Stimulated activated naive CD8-positive, alpha-beta T cell treated with anti-CD3 and anti-CD28 coated beads, Interleukin-15, Interleukin-2, amounts not matched to agents 100 ng/mL and 50 ng/mL, for 24 hours (primary cell): ENCODE data around the gene MMAB.

Experiments
- H3K27ac Mint-ChIP-seq: one replicate; pipeline ENCODE4 v1.8.0; 2021; ENCODE audit warnings: mild to moderate bottlenecking, mixed read lengths
- H3K27me3 Mint-ChIP-seq: one replicate; pipeline ENCODE4 v1.8.0; 2021; ENCODE audit warnings: mixed read lengths
- H3K36me3 Mint-ChIP-seq: one replicate; pipeline ENCODE4 v1.8.0; 2021; ENCODE audit warnings: low read depth, mixed read lengths
- H3K4me1 Mint-ChIP-seq: one replicate; pipeline ENCODE4 v1.8.0; 2021; ENCODE audit warnings: low read depth, mixed read lengths
- H3K4me3 Mint-ChIP-seq: one replicate; pipeline ENCODE4 v1.8.0; 2021; ENCODE audit warnings: mild to moderate bottlenecking, mixed read lengths
- H3K9me3 Mint-ChIP-seq: one replicate; pipeline ENCODE4 v1.8.0; 2021; ENCODE audit warnings: mixed read lengths

The MMAB gene

GRCh38 chr12:109533487-109533740, 39.9 kb downstream of the MMAB start:
- Mint-ChIP-seq H3K4me1 (no peaks in the 10 kb centered on the region), H3K27ac (no peak overlapping the region), H3K27me3 (no peaks in the 10 kb centered on the region), H3K9me3 (no peaks in the 10 kb centered on the region), H3K36me3 (peaks cover 16% of the 10 kb centered on the region), H3K4me3 (no peak overlapping the region)

GRCh38 chr12:109532721-109533486, 40.4 kb downstream of the MMAB start:
- Mint-ChIP-seq H3K36me3 (peaks cover 16% of the 10 kb centered on the region), H3K27ac (no peak overlapping the region), H3K4me3 (no peak overlapping the region), H3K9me3 (no peaks in the 10 kb centered on the region), H3K27me3 (no peaks in the 10 kb centered on the region), H3K4me1 (no peaks in the 10 kb centered on the region)

- Mint-ChIP-seq H3K4me1 (no peaks in the 10 kb centered on the region), H3K9me3 (no peaks in the 10 kb centered on the region), H3K36me3 (peaks cover 19% of the 10 kb centered on the region)
These were observed 41.9 kb downstream of the MMAB start for GRCh38 chr12:109531411-109531810.

GRCh38 chr12:109529691-109530640, 43.3 kb downstream of the MMAB start:
- H3K9me3 Mint-ChIP-seq = no peaks in the 10 kb centered on the region
- H3K27me3 Mint-ChIP-seq = no peaks in the 10 kb centered on the region
- H3K4me3 Mint-ChIP-seq = no peak overlapping the region
- no peak overlapping the region for H3K27ac Mint-ChIP-seq
- H3K4me1 Mint-ChIP-seq = no peaks in the 10 kb centered on the region
- H3K36me3 Mint-ChIP-seq = peaks cover 27% of the 10 kb centered on the region

More at GRCh38 chr12:109531411-109531810, 41.9 kb downstream of the MMAB start:
- Mint-ChIP-seq H3K27ac (no peak overlapping the region), H3K27me3 (no peaks in the 10 kb centered on the region), H3K4me3 (no peak overlapping the region)

GRCh38 chr12:109527489-109528123, 45.7 kb downstream of the MMAB start:
- Mint-ChIP-seq H3K9me3 (no peaks in the 10 kb centered on the region), H3K27ac (no peak overlapping the region), H3K27me3 (no peaks in the 10 kb centered on the region), H3K4me1 (no peaks in the 10 kb centered on the region), H3K36me3 (peaks cover 29% of the 10 kb centered on the region), H3K4me3 (no peak overlapping the region)

- Mint-ChIP-seq H3K36me3 (peaks cover 43% of the 10 kb centered on the region), H3K27me3 (no peaks in the 10 kb centered on the region), H3K9me3 (no peaks in the 10 kb centered on the region), H3K27ac (no peak overlapping the region), H3K4me3 (no peak overlapping the region), H3K4me1 (no peaks in the 10 kb centered on the region)
These were observed 48.1 kb downstream of the MMAB start for GRCh38 chr12:109525279-109525585.

GRCh38 chr12:109524466-109525278, 48.6 kb downstream of the MMAB start:
- H3K4me3 Mint-ChIP-seq = no peak overlapping the region
- no peaks in the 10 kb centered on the region for H3K9me3 Mint-ChIP-seq
- H3K27ac Mint-ChIP-seq = no peak overlapping the region
- H3K36me3 Mint-ChIP-seq = peaks cover 40% of the 10 kb centered on the region
- H3K27me3 Mint-ChIP-seq = no peaks in the 10 kb centered on the region
- no peaks in the 10 kb centered on the region for H3K4me1 Mint-ChIP-seq

- H3K27ac Mint-ChIP-seq = no peak overlapping the region
- H3K4me1 Mint-ChIP-seq = no peaks in the 10 kb centered on the region
- no peaks in the 10 kb centered on the region for H3K27me3 Mint-ChIP-seq
- H3K36me3 Mint-ChIP-seq = peaks cover 47% of the 10 kb centered on the region
- H3K4me3 Mint-ChIP-seq = no peak overlapping the region
- H3K9me3 Mint-ChIP-seq = no peaks in the 10 kb centered on the region
These were observed 49.8 kb downstream of the MMAB start for GRCh38 chr12:109523504-109523903.

- Mint-ChIP-seq H3K27ac (no peak overlapping the region), H3K9me3 (no peaks in the 10 kb centered on the region), H3K27me3 (no peaks in the 10 kb centered on the region), H3K4me3 (no peak overlapping the region), H3K36me3 (peaks cover 51% of the 10 kb centered on the region), H3K4me1 (no peaks in the 10 kb centered on the region)
These were observed 50.2 kb downstream of the MMAB start for GRCh38 chr12:109523071-109523470.

- Mint-ChIP-seq H3K4me3 (no peak overlapping the region), H3K4me1 (no peaks in the 10 kb centered on the region), H3K27me3 (no peaks in the 10 kb centered on the region), H3K27ac (no peak overlapping the region), H3K36me3 (peaks cover 58% of the 10 kb centered on the region), H3K9me3 (no peaks in the 10 kb centered on the region)
These were observed 51.5 kb downstream of the MMAB start for GRCh38 chr12:109521831-109522230.

GRCh38 chr12:109519787-109520186, 53.5 kb downstream of the MMAB start:
- no peak overlapping the region for H3K4me3 Mint-ChIP-seq
- peaks cover 57% of the 10 kb centered on the region for H3K36me3 Mint-ChIP-seq
- H3K27me3 Mint-ChIP-seq = no peaks in the 10 kb centered on the region
- peak overlapping the region; percentile 61 for H3K27ac Mint-ChIP-seq
- H3K9me3 Mint-ChIP-seq = no peaks in the 10 kb centered on the region
- H3K4me1 Mint-ChIP-seq = no peaks in the 10 kb centered on the region

- Mint-ChIP-seq H3K4me1 (no peaks in the 10 kb centered on the region), H3K27ac (no peak overlapping the region), H3K4me3 (no peak overlapping the region), H3K27me3 (no peaks in the 10 kb centered on the region), H3K9me3 (no peaks in the 10 kb centered on the region), H3K36me3 (peaks cover 62% of the 10 kb centered on the region)
These were observed 54.3 kb downstream of the MMAB start for GRCh38 chr12:109518820-109519665.

GRCh38 chr12:109517619-109518018, 55.7 kb downstream of the MMAB start:
- Mint-ChIP-seq H3K9me3 (no peaks in the 10 kb centered on the region), H3K27me3 (no peaks in the 10 kb centered on the region), H3K4me1 (no peaks in the 10 kb centered on the region), H3K36me3 (peaks cover 64% of the 10 kb centered on the region), H3K4me3 (no peak overlapping the region), H3K27ac (no peak overlapping the region)

- Mint-ChIP-seq H3K4me3 (no peak overlapping the region), H3K27ac (no peak overlapping the region), H3K9me3 (no peaks in the 10 kb centered on the region), H3K4me1 (no peaks in the 10 kb centered on the region), H3K36me3 (peaks cover 70% of the 10 kb centered on the region), H3K27me3 (no peaks in the 10 kb centered on the region)
These were observed 59.3 kb downstream of the MMAB start for GRCh38 chr12:109513977-109514376.
